ENCODE results near the gene LRRC56. TPM values are rescaled to one million over a fixed set of nuclear protein-coding genes. Genes with fewer than 3 reads are reported as not detected.
"Not testable (repeated sequence)": the region's sequence is repeated elsewhere in the genome, so short reads cannot be mapped to it uniquely, and the experiment has no call there.

The LRRC56 gene
- total RNA-seq, 5 donors from 2014 or later (not counting 1 experiment from before 2014, with no cell fraction given) = 3.4 to 6.1 (median 5.6) TPM

DNA sequence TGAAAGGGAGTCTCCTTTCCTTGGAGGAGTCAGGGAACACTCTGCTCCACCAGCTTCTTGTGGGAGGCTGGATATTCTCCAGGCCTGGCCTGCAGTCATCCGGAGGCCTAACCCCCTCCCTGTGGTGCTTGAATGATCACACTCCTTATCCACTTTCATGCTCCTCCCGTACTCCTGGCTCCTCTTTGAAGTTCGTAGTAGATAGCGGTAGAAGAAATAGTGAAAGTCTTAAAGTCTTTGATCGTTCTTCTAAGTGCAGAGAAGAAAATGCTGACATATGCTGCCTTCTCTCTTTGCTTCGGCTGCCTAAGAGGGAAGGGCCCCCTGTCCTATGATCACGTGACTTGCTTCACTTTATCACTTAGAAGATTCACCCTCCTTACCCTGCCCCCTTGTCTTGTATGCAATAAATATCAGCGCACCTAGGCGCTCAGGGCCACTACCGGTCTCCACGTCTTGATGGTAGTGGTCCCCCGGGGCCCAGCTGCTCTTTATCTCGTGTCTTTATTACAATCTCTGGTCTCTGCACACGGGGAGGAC lies 36.8 kb downstream of the LRRC56 start:
- ATAC-seq (replicated peaks in 1 of 4); H3K9me3 ChIP-seq; H3K36me3 ChIP-seq (ENCODE audit: control insufficient read depth in 2 of 2, extremely low read depth in 1 of 2, insufficient read depth in 1 of 2, low read length in 1 of 2); H3K9me3 Mint-ChIP-seq; H3K27me3 Mint-ChIP-seq; POLR2A ChIA-PET; CTCF ChIA-PET; H3K27ac ChIP-seq (ENCODE audit: low read length); H3K36me3 Mint-ChIP-seq: not testable (repeated sequence)
- Histone ChIP-seq H3K4me3 (ENCODE audit: control insufficient read depth in 1 of 2, extremely low read depth in 1 of 2, low read length in 1 of 2) (peak overlapping the region; percentile 12 to 27), H3K27me3 (replicated peaks in 1 of 2; ENCODE audit: control insufficient read depth in 2 of 2, extremely low read depth in 1 of 2, insufficient read depth in 2 of 2, low read length in 1 of 2) (peaks cover 0 to 17% of the 10 kb centered on the region in 2 experiments), H3K4me1 (ENCODE audit: control insufficient read depth in 1 of 2, extremely low read depth in 1 of 2, insufficient read depth in 2 of 2, low read length in 2 of 2) (peaks cover 20 to 55% of the 10 kb centered on the region in 2 experiments)
- peak overlapping the region; percentile 84 to 89 (median 84) for H3K4me3 Mint-ChIP-seq
- peak overlapping the region; percentile 47 to 55 for H3K27ac Mint-ChIP-seq
- peaks cover 36 to 38% (median 36%) of the 10 kb centered on the region in 3 donors for H3K4me1 Mint-ChIP-seq
- WGBS (ENCODE audit: insufficient coverage) = 38% methylated on average over 8 of the region's 14 CpGs
- peak in 1 of 35 experiments; percentile 51 for DNase-seq

DNA sequence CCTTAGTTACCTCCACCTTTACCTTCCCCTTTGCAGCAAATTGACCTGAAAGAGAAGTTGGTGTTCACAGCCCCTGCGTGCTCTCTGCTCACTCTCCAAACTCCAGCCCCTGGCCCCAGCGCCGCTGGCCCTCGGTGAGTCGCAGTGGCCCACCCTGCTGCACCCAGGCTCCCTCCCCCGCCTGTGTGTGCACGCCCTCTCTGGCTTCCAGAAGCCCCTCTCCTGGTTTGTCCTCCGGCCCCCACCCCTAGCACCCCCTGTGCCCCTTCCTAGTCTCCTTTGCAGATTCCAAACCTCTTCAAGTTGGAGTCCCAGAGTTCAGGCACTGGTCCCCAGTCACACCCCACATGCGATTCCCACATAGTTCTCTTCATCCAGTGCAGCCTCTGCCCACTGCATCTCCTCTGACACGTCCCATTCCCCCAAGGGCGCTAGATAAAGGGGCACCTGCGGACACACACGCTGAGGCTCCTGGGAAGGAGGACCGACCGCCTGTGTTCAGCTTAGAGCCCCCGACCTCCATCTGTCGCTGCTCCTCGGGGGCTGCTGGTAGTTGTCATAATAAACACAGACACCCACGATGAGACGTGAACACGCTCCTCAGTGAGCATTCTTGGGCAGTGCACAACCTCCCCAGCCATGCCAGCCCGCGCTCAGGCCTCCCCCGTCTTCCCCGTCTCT lies 37.4 kb downstream of the LRRC56 start:
- ChIA-PET CTCF (no interaction called here), POLR2A (no interaction called here)
- DNase-seq (peak in 1 of 35 experiments; percentile 40), ATAC-seq (replicated peaks in 1 of 4) (peak in 1 of 4 experiments; percentile 2)
- H3K9me3 ChIP-seq = no peaks in the 10 kb centered on the region
- no peak overlapping the region for H3K27ac ChIP-seq (ENCODE audit: low read length)
- no peaks in the 10 kb centered on the region for H3K36me3 Mint-ChIP-seq
- peaks cover 27 to 55% of the 10 kb centered on the region in 2 experiments for H3K4me1 ChIP-seq (ENCODE audit: control insufficient read depth in 1 of 2, extremely low read depth in 1 of 2, insufficient read depth in 2 of 2, low read length in 2 of 2)
- peak overlapping the region; percentile 34 to 44 for H3K4me3 ChIP-seq (ENCODE audit: control insufficient read depth in 1 of 2, extremely low read depth in 1 of 2, low read length in 1 of 2)
- H3K27me3 ChIP-seq (replicated peaks in 1 of 2; ENCODE audit: control insufficient read depth in 2 of 2, extremely low read depth in 1 of 2, insufficient read depth in 2 of 2, low read length in 1 of 2) = peaks cover 0 to 17% of the 10 kb centered on the region in 2 experiments
- peaks cover 0 to 5% of the 10 kb centered on the region in 2 donors for H3K27me3 Mint-ChIP-seq
- peak overlapping the region; percentile 84 to 89 (median 84) for H3K4me3 Mint-ChIP-seq
- peak overlapping the region; percentile 61 to 72 for H3K27ac Mint-ChIP-seq
- no peaks in the 10 kb centered on the region for H3K9me3 Mint-ChIP-seq
- H3K36me3 ChIP-seq (ENCODE audit: control insufficient read depth in 2 of 2, extremely low read depth in 1 of 2, insufficient read depth in 1 of 2, low read length in 1 of 2) = peaks cover 0 to 6% of the 10 kb centered on the region in 2 donors
- 28% methylated on average over 19 of the region's 25 CpGs for WGBS (ENCODE audit: insufficient coverage)
- peaks cover 42 to 45% (median 43%) of the 10 kb centered on the region in 3 donors for H3K4me1 Mint-ChIP-seq

DNA sequence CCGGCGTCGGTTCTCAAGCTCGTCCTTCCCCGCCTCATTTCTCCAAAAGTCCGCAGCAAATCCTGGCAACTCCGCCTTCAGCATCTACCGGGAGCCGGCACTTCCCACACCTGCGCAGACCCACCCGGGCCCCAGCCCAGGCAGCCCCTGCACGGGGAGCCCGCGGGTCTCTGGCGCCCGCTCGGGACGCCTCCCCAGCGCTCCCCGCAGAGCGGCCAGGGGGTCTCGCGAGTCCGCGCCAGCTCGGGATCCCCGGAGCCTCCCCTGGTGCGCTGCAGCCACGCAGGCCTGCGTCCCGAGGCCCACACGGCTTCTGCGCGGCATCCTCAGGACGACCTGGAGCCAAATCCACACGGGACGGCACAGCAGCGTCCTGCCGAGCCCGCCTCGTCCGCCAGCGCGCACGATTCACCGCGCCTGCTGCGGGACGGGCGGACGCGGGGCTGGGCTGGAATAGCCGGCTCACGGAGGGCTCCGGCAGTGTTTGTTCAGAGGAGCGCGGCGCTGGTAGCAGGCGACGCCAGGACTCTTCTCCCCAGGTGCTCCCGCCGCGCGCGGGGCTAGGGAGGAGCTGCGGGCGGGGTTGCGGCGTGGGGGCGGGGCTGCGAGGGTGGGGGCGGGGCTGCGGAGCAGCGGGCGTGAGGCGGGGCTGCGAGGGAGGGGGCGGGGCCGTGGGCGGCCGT lies 38.1 kb downstream of the LRRC56 start:
- H3K9me3 ChIP-seq = no peaks in the 10 kb centered on the region
- peaks cover 0 to 17% of the 10 kb centered on the region in 2 experiments for H3K27me3 ChIP-seq (replicated peaks in 1 of 2; ENCODE audit: control insufficient read depth in 2 of 2, extremely low read depth in 1 of 2, insufficient read depth in 2 of 2, low read length in 1 of 2)
- peaks cover 0 to 5% of the 10 kb centered on the region in 2 donors for H3K27me3 Mint-ChIP-seq
- H3K4me1 Mint-ChIP-seq = peaks cover 46 to 50% (median 50%) of the 10 kb centered on the region in 3 donors
- no peaks in the 10 kb centered on the region for H3K9me3 Mint-ChIP-seq
- H3K36me3 ChIP-seq (ENCODE audit: control insufficient read depth in 2 of 2, extremely low read depth in 1 of 2, insufficient read depth in 1 of 2, low read length in 1 of 2) = peaks cover 0 to 6% of the 10 kb centered on the region in 2 donors
- ChIA-PET POLR2A (interaction anchor here in 1 of 2 donors (0.7 kb wide), 1 partner anchor 241 kb away, joined by 3 read pairs; no protein-coding TSS in a partner anchor), CTCF (interaction anchor here in 1 of 2 donors (0.5 to 1.3 kb wide), 4 partner anchors 20 to 151 kb away, joined by 3 to 12 read pairs (median 6); no protein-coding TSS in a partner anchor)
- 1% methylated on average over 55 of the region's 81 CpGs for WGBS (ENCODE audit: insufficient coverage)
- no peaks in the 10 kb centered on the region for H3K36me3 Mint-ChIP-seq
- peak; percentile 4 to 64 (median 32) for ATAC-seq (replicated peaks in 1 of 4)
- H3K4me3 Mint-ChIP-seq = peak overlapping the region; percentile 84 to 89 (median 84)
- H3K4me1 ChIP-seq (ENCODE audit: control insufficient read depth in 1 of 2, extremely low read depth in 1 of 2, insufficient read depth in 2 of 2, low read length in 2 of 2) = peaks cover 29 to 59% of the 10 kb centered on the region in 2 experiments
- peak overlapping the region; percentile 61 to 72 for H3K27ac Mint-ChIP-seq
- peak in 2 of 35 experiments; percentile 27 to 64 for DNase-seq
- H3K4me3 ChIP-seq (ENCODE audit: control insufficient read depth in 1 of 2, extremely low read depth in 1 of 2, low read length in 1 of 2) = peak overlapping the region; percentile 34 to 44
- H3K27ac ChIP-seq (ENCODE audit: low read length) = no peak overlapping the region

DNA sequence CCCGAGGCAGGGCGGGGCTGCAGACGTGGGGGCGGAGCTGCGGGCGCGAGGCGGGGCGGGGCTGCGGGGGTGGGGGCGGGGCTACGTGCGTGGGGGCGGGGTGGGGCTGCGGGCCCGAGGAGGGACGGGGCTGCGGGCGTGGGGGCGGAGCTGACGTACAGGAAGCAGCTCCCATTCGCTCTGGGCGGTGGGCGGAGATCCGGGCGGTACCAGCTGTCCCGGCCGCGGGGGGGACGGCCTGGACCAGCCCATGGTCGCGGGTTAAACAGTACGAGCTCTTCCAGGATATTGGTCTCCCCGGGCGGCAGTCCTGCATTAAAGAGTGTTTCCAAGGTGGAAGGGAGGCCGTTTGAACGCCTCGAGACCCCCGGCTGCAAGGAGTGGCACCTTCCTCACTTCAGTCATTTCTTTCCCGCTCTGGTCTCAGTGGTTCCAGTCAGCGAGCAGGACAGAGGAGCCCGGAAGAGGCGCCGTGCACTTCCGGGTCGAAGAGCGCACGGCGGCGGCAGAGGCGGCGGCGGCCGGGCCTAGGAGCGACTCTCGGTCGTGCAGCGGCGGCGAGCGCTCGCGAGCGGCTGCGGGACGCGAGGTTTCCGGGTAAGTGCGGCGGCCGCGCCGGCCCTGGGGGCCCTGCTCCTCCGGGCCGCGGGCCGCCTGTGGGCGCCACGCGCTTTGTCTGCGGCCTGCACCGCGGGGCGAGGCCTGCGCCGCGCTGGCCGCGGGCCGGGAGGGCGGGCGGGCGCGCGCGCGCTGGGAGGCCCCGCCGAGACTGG lies 38.9 kb downstream of the LRRC56 start, which contains the start of gene PHRF1:
TSS of gene PHRF1 (plus strand) at position 475 of the 773 bp plus-strand sequence. CDS start 5,043 bp downstream, outside the sequence.
- CTCF ChIA-PET = interaction anchor here in 1 of 2 donors (0.5 to 1.3 kb wide), 4 partner anchors 21 to 150 kb away, joined by 3 to 12 read pairs (median 6); no protein-coding TSS in a partner anchor
- POLR2A ChIA-PET = interaction anchor here in 1 of 2 donors (0.7 kb wide), 1 partner anchor 240 kb away, joined by 3 read pairs; no protein-coding TSS in a partner anchor
- peak within 1 kb of the TSS; percentile 84 to 93 for H3K4me3 ChIP-seq (ENCODE audit: control insufficient read depth in 1 of 2, extremely low read depth in 1 of 2, low read length in 1 of 2)
- Mint-ChIP-seq H3K4me1 (peaks cover 50 to 57% (median 54%) of the 10 kb centered on the region in 3 donors), H3K36me3 (peaks cover 2% of the 10 kb centered on the region), H3K9me3 (no peaks in the 10 kb centered on the region), H3K27me3 (peaks cover 0 to 5% of the 10 kb centered on the region in 2 donors), H3K27ac (peak within 1 kb of the TSS; percentile 96 to 99), H3K4me3 (peak within 1 kb of the TSS; percentile 89 to 98 (median 89))
- ATAC-seq (replicated peaks in 1 of 4) (peak; percentile 84 to 91 (median 87)), DNase-seq (peak; percentile 89 to 97 (median 94))
- WGBS (ENCODE audit: insufficient coverage) = under 1% methylated on average over 71 of the region's 99 CpGs
- peaks cover 29 to 61% of the 10 kb centered on the region in 2 experiments for H3K4me1 ChIP-seq (ENCODE audit: control insufficient read depth in 1 of 2, extremely low read depth in 1 of 2, insufficient read depth in 2 of 2, low read length in 2 of 2)
- H3K9me3 ChIP-seq = no peaks in the 10 kb centered on the region
- H3K36me3 ChIP-seq (ENCODE audit: control insufficient read depth in 2 of 2, extremely low read depth in 1 of 2, insufficient read depth in 1 of 2, low read length in 1 of 2) = peaks cover 0 to 6% of the 10 kb centered on the region in 2 donors
- peaks cover 0 to 17% of the 10 kb centered on the region in 2 experiments for H3K27me3 ChIP-seq (replicated peaks in 1 of 2; ENCODE audit: control insufficient read depth in 2 of 2, extremely low read depth in 1 of 2, insufficient read depth in 2 of 2, low read length in 1 of 2)
- peak within 1 kb of the TSS; percentile 91 for H3K27ac ChIP-seq (ENCODE audit: low read length)

DNA sequence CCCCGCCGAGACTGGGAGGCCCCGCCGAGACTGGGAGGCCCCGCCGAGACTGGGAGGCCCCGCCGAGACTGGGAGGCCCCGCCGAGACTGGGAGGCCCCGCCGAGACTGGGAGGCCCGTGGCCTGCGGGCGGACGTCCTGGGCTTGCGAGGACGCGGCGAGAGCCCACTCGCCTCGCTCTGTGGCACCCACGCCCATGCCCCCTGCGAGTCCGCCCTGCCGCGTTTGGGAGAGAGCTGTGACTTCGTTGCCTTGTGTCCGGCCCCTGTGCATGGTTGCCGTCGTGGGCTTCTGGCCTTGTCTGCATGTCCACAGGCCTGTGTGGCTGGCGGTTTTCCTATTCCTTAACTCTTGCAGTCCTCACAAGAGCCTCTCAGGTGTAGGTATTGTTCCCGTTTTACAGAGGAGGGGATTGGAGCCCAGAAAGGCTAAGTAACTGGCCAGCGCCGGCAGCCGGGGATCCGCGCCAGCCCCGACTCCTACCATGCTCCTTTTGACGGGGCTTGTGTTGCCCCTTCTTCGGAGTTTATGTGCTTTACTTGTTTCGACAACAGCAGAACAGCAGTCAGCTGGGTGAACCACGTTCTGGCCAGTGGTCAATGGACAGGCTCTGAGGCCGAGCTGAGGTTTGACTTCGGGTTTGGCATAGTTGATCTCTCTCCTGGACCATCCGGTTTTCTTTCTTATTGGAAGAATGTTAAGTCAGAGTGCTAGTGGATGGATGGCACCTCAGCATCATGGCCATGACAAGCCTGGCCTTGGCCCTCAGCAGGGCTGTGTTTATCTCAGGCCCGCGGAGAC lies 39.7 kb downstream of the LRRC56 start:
- peak overlapping the region; percentile 83 to 87 (median 84) for H3K4me3 Mint-ChIP-seq

More for the DNA sequence above, 39.7 kb downstream of the LRRC56 start:
- POLR2A ChIA-PET = interaction anchor here in 1 of 2 donors (0.5 kb wide), 1 partner anchor 8 kb away, joined by 3 read pairs; no protein-coding TSS in a partner anchor
- ATAC-seq (replicated peaks in 1 of 4) (no peak), DNase-seq (no peak)
- Histone ChIP-seq H3K9me3 (no peaks in the 10 kb centered on the region), H3K27me3 (replicated peaks in 1 of 2; ENCODE audit: control insufficient read depth in 2 of 2, extremely low read depth in 1 of 2, insufficient read depth in 2 of 2, low read length in 1 of 2) (peaks cover 0 to 13% of the 10 kb centered on the region in 2 experiments), H3K4me1 (ENCODE audit: control insufficient read depth in 1 of 2, extremely low read depth in 1 of 2, insufficient read depth in 2 of 2, low read length in 2 of 2) (peaks cover 29 to 68% of the 10 kb centered on the region in 2 experiments), H3K4me3 (ENCODE audit: control insufficient read depth in 1 of 2, extremely low read depth in 1 of 2, low read length in 1 of 2) (peak overlapping the region; percentile 74 to 93), H3K27ac (ENCODE audit: low read length) (no peak overlapping the region), H3K36me3 (ENCODE audit: control insufficient read depth in 2 of 2, extremely low read depth in 1 of 2, insufficient read depth in 1 of 2, low read length in 1 of 2) (peaks cover 6 to 14% of the 10 kb centered on the region in 2 donors)
- Mint-ChIP-seq H3K36me3 (peaks cover 7% of the 10 kb centered on the region), H3K27ac (peak overlapping the region; percentile 83 to 86), H3K9me3 (no peaks in the 10 kb centered on the region), H3K4me1 (peaks cover 56 to 65% (median 61%) of the 10 kb centered on the region in 3 donors), H3K27me3 (peaks cover 0 to 5% of the 10 kb centered on the region in 2 donors)
- 7% methylated on average over 40 of the region's 48 CpGs for WGBS (ENCODE audit: insufficient coverage)
- CTCF ChIA-PET = no interaction called here
